ENCODE measurements around the gene CASP2.

Gene CASP2

GRCh38 chr7:143331179-143331801, 43.1 kb downstream of the CASP2 start:
- no peak for DNase-seq (ENCODE audit: low read depth in 2 of 2)

GRCh38 chr7:143334244-143334643, 46.1 kb downstream of the CASP2 start:
- DNase-seq (ENCODE audit: low read depth in 2 of 2) = no peak

GRCh38 chr7:143337216-143337615, 49.1 kb downstream of the CASP2 start:
- DNase-seq (ENCODE audit: low read depth in 2 of 2) = no peak

GRCh38 chr7:143341842-143342241, 53.7 kb downstream of the CASP2 start:
- no peak for DNase-seq (ENCODE audit: low read depth in 2 of 2)

GRCh38 chr7:143343596-143343995, 55.4 kb downstream of the CASP2 start:
- DNase-seq (ENCODE audit: low read depth in 2 of 2) = no peak

- peak; percentile 37 for DNase-seq (ENCODE audit: low read depth in 2 of 2)
Measured at GRCh38 chr7:143345428-143345900, 57.3 kb downstream of the CASP2 start.

GRCh38 chr7:143346018-143346417, 57.9 kb downstream of the CASP2 start:
- no peak for DNase-seq (ENCODE audit: low read depth in 2 of 2)

GRCh38 chr7:143347950-143348349, 59.8 kb downstream of the CASP2 start:
- DNase-seq (ENCODE audit: low read depth in 2 of 2) = no peak

- DNase-seq (ENCODE audit: low read depth in 2 of 2) = no peak
Measured at GRCh38 chr7:143351060-143351459, 62.9 kb downstream of the CASP2 start.

GRCh38 chr7:143351574-143351973, 63.4 kb downstream of the CASP2 start:
- DNase-seq (ENCODE audit: low read depth in 2 of 2) = no peak

- no peak for DNase-seq (ENCODE audit: low read depth in 2 of 2)
Measured at GRCh38 chr7:143352531-143353002, 64.4 kb downstream of the CASP2 start.

GRCh38 chr7:143354376-143354775, 66.2 kb downstream of the CASP2 start:
- no peak for DNase-seq (ENCODE audit: low read depth in 2 of 2)

GRCh38 chr7:143354965-143355364, 66.8 kb downstream of the CASP2 start:
- no peak for DNase-seq (ENCODE audit: low read depth in 2 of 2)

GRCh38 chr7:143355450-143356385, 67.6 kb downstream of the CASP2 start:
- no peak for DNase-seq (ENCODE audit: low read depth in 2 of 2)

GRCh38 chr7:143356414-143357050, 68.4 kb downstream of the CASP2 start:
- no peak for DNase-seq (ENCODE audit: low read depth in 2 of 2)

Data from stimulated activated CD8-positive, alpha-beta memory T cell treated with anti-CD3 and anti-CD28 coated beads, Interleukin-15, amount 100 ng/mL, for 4 hours (primary cell).